K562 (cell line): ENCODE results near the gene GPRIN2. TPM values are rescaled to one million over a fixed set of nuclear protein-coding genes. Genes with fewer than 3 reads are reported as not detected.
A peak's percentile ranks its signal among the peaks of the same experiment; 100 is the strongest.

Experiments
- ATAC-seq: fragments of 200-7000 bp; cut with Tn5 transposase; 3 replicates; pipeline ENCODE4 v1.9.1; 2020; ENCODE audit warnings: moderate library complexity
- BruUV-seq: library from RNA; stranded (reverse); fragments of 400-500 nt; replicated peaks from 2 replicates; lab custom pipeline; 2021; lab: Mats Ljungman, UMichigan
- CTCF ChIA-PET: fragments of 300-600 bp; formaldehyde crosslinking; extraction: SDS; loops from one replicate; lab custom pipeline; 2021; ENCODE audit warnings: low intra/inter-chr PET ratio; lab: Yijun Ruan, JAX
- POLR2A ChIA-PET: fragments of 300-600, 350-650 bp; sonication (Branson Sonifier 250); formaldehyde crosslinking; extraction: SDS; loops from one replicate; lab custom pipeline; 2021; ENCODE audit warnings: antibody characterized with exemption, inconsistent platforms; lab: Yijun Ruan, JAX
- DNase-seq, 4 experiments: peaks; one replicate each; pipeline versions ENCODE4 v3.0.0 to v3.0.0-alpha.2; 2011 to 2018; ENCODE audit warnings: low spot score in 3 of 4, mixed read lengths in 3 of 4; ENCODE audit errors: extremely low read depth in 1 of 4
- FAIRE-seq: peaks from 2 replicates; lab custom pipeline; 2011; peaks lifted over from hg19 to GRCh38; lab: Jason Lieb, UNC
- H2AFZ ChIP-seq: 2 replicates; pipeline ENCODE4 v1.6.0; 2011; ENCODE audit warnings: low read depth, low read length, control low read depth, inconsistent platforms
- H3K27ac ChIP-seq: fragments of 200-600 bp; 3 replicates; pipeline ENCODE4 v1.8.0; 2011; ENCODE audit warnings: low read depth, mild to moderate bottlenecking, control low read depth, inconsistent platforms, low read length, moderate library complexity, mixed read lengths; ENCODE audit errors: extremely low read depth
- H3K27me3 ChIP-seq, 2 experiments: fragments of 300-600 bp in 1 of 2; 2 replicates in 1 of 2; 3 replicates in 1 of 2; pipeline versions ENCODE4 v1.6.0 to v1.8.0; 2011; ENCODE audit warnings: inconsistent platforms in 2 of 2, low read length in 2 of 2, mild to moderate bottlenecking in 1 of 2, mixed read lengths in 1 of 2, moderate library complexity in 1 of 2; ENCODE audit not compliant: control insufficient read depth in 2 of 2, insufficient read depth in 2 of 2
- H3K36me3 ChIP-seq: fragments of 300-600 bp; 3 replicates; pipeline ENCODE4 v1.8.0; 2011; ENCODE audit warnings: mild to moderate bottlenecking, low read length, inconsistent platforms; ENCODE audit not compliant: control insufficient read depth, insufficient read depth
- H3K4me1 ChIP-seq, 2 experiments: fragments of 200-600 bp in 1 of 2; replicated peaks in 1 of 2; 2 replicates in 1 of 2; 3 replicates in 1 of 2; pipeline versions ENCODE4 v1.5.1 to v1.8.0; 2011; ENCODE audit warnings: inconsistent platforms in 2 of 2, low read length in 2 of 2, mild to moderate bottlenecking in 1 of 2, mixed read lengths in 1 of 2, moderate library complexity in 1 of 2; ENCODE audit not compliant: control insufficient read depth in 2 of 2, insufficient read depth in 2 of 2
- H3K4me2 ChIP-seq: 2 replicates; pipeline ENCODE4 v1.6.1; 2011; ENCODE audit warnings: low read length, control low read depth, inconsistent platforms, mixed read lengths; ENCODE audit not compliant: insufficient read depth
- H3K4me3 ChIP-seq: fragments of 200-600 bp; sonication (generic), shearing (Covaris generic); 2 replicates; pipeline ENCODE4 v1.5.1; 2016; ENCODE audit warnings: control low read depth, inconsistent platforms
- H3K79me2 ChIP-seq: fragments of 200-600 bp; 3 replicates; pipeline ENCODE4 v1.8.0; 2011; ENCODE audit warnings: low read length, inconsistent platforms; ENCODE audit not compliant: control insufficient read depth, insufficient read depth
- H3K9ac ChIP-seq, 2 experiments: 2 replicates each; pipeline versions ENCODE4 v1.6.0 to v1.6.1; 2011; ENCODE audit warnings: low read depth in 2 of 2, low read length in 2 of 2, control low read depth in 1 of 2, inconsistent platforms in 1 of 2, mild to moderate bottlenecking in 1 of 2, mixed read lengths in 1 of 2; ENCODE audit not compliant: insufficient read depth in 1 of 2
- H3K9me1 ChIP-seq: one replicate; pipeline ENCODE4 v1.6.0; 2011; ENCODE audit warnings: inconsistent platforms, mild to moderate bottlenecking, low read length, moderate library complexity; ENCODE audit not compliant: control insufficient read depth, insufficient read depth
- H3K9me3 ChIP-seq: replicated peaks from 2 replicates; pipeline ENCODE4 v1.5.1; 2011; ENCODE audit warnings: low read depth, low read length, inconsistent platforms; ENCODE audit not compliant: control insufficient read depth, insufficient read depth
- H4K20me1 ChIP-seq: replicated peaks from 2 replicates; pipeline ENCODE4 v1.6.1; 2011; ENCODE audit warnings: low read length, inconsistent platforms, mixed read lengths; ENCODE audit not compliant: control insufficient read depth, insufficient read depth
- ATF4 ChIP-seq: fragments of 450-650 bp; formaldehyde crosslinking; IDR thresholded peaks from 2 replicates; pipeline ENCODE4 v1.4.0; 2022; ENCODE audit warnings: mild to moderate bottlenecking, moderate library complexity
- CHCHD3 ChIP-seq: fragments of 250-450 bp; sonication (Bioruptor Pico); IDR thresholded peaks from 2 replicates; pipeline ENCODE4 v2.1.2; 2022; ENCODE audit warnings: mild to moderate bottlenecking
- NFXL1 ChIP-seq: fragments of 450-650 bp; formaldehyde crosslinking; IDR thresholded peaks from 2 replicates; pipeline ENCODE4 v1.4.0; 2021; ENCODE audit warnings: mild to moderate bottlenecking
- SFPQ ChIP-seq: fragments of 200-400 bp; formaldehyde crosslinking; IDR thresholded peaks from 2 replicates; pipeline ENCODE4 v1.6.1; 2017; ENCODE audit warnings: mild to moderate bottlenecking, low read depth, low read length, moderate library complexity
- SRSF1 ChIP-seq: fragments of 200-400 bp; formaldehyde crosslinking; IDR thresholded peaks from 2 replicates; pipeline ENCODE4 v1.6.1; 2017; ENCODE audit warnings: mild to moderate bottlenecking, low read depth, low read length, moderate library complexity
- STAG1 ChIP-seq: sonication (generic); formaldehyde crosslinking; IDR thresholded peaks from 2 replicates; pipeline ENCODE4 v1.5.0; 2020; ENCODE audit warnings: missing genetic modification reagents, borderline replicate concordance
- STAT6 ChIP-seq: sonication (generic); formaldehyde crosslinking; IDR thresholded peaks from 2 replicates; pipeline ENCODE4 v1.8.1; 2023; ENCODE audit warnings: mild to moderate bottlenecking, missing genetic modification reagents
- TEAD4 ChIP-seq, 2 experiments: sonication (generic) in 1 of 2; formaldehyde crosslinking in 1 of 2; IDR thresholded peaks; 2 replicates each; pipeline versions ENCODE4 v1.6.1 to v1.8.0; 2012 to 2022; ENCODE audit warnings: borderline replicate concordance in 1 of 2, inconsistent platforms in 1 of 2, low read length in 1 of 2, mild to moderate bottlenecking in 1 of 2, missing genetic modification reagents in 1 of 2
- ZNF408 ChIP-seq: fragments of 250-450 bp; sonication (Bioruptor Pico); IDR thresholded peaks from 2 replicates; pipeline ENCODE4 v1.4.0; 2020; ENCODE audit warnings: low read depth, mild to moderate bottlenecking, moderate library complexity
- ZNF778 ChIP-seq: fragments of 450-650 bp; formaldehyde crosslinking; IDR thresholded peaks from 2 replicates; pipeline ENCODE4 v1.4.0; 2020; ENCODE audit warnings: mild to moderate bottlenecking, moderate library complexity
- WGBS: fragments of 100-300 bp; shearing (Covaris generic); methylation state at CpG from one replicate; pipeline ENCODE4 v1.1.6; 2016; ENCODE audit warnings: low coverage, mixed read lengths; ENCODE audit not compliant: insufficient coverage; ENCODE audit errors: missing lambda C conversion rate; 5-methylcytosine and 5-hydroxymethylcytosine counted together
- in situ Hi-C: fragments of 300-500 bp; cut with MboI; formaldehyde crosslinking; loops from 4 replicates; pipeline ENCODE4 v1.15.0; 2018; ENCODE audit warnings: inconsistent platforms, mixed read lengths
- intact Hi-C: fragments of 100-400 bp; cut with micrococcal nuclease; formaldehyde crosslinking; loops from 2 replicates; pipeline ENCODE4 v1.14.2; 2022
- polyA plus RNA-seq, 8 experiments: library from polyadenylated mRNA; depleted of rRNA in 4 of 8; stranded (reverse) in 5 of 8; unstranded in 3 of 8; fragments of >200 nt; fragmentation: Nextera tagmentation in 2 of 8; fragmentation: Illumina TruSeq in 1 of 8; extraction: Ambion mirVana in 2 of 8; extraction: Trizol in 1 of 8; gene quantifications; 2 replicates each; pipeline versions ENCODE4 v1.2.1 to v1.2.3, GENCODE V29; 2011 to 2014; ENCODE audit warnings: inconsistent platforms in 1 of 8, missing spikeins in 1 of 8
- total RNA-seq, 7 experiments: library from RNA; depleted of rRNA in 6 of 7; stranded (reverse); fragments of >200 nt in 6 of 7; fragmentation: Illumina TruSeq in 2 of 7; extraction: Trizol in 2 of 7; gene quantifications; 2 replicates each; pipeline versions ENCODE4 v1.2.1 to v1.2.3, GENCODE V29; 2011 to 2021; ENCODE audit warnings: low replicate concordance in 1 of 7

GPRIN2 gene
- total and polyA plus RNA-seq, 9 of the 15 experiments (the other 6 are each of a cell fraction or from before 2014, with no cell fraction given), result not detected

- TF ChIP-seq SRSF1 (no peak), NFXL1 (CRISPR knock-in tag) (no peak), TEAD4 (IDR thresholded peaks at IDR 0.05; ENCODE audit: low read length) (no peak), TEAD4 (CRISPR knock-in tag; IDR thresholded peaks at IDR 0.05; ENCODE audit: borderline replicate concordance) (no peak)
Measured at GRCh38 chr10:46551701-46552525, 4.5 kb downstream of the GPRIN2 start (continued).

GRCh38 chr10:46550795-46551700 lies 5.4 kb downstream of the GPRIN2 start:
- no TSS peak for BruUV-seq
- Histone ChIP-seq H3K4me3 (no peak overlapping the region), H4K20me1 (peaks cover 62% of the 10 kb centered on the region), H3K27me3 (peaks cover 49 to 96% of the 10 kb centered on the region in 2 experiments; a peak in 4 of 5 replicates), H3K9me3 (no peaks in the 10 kb centered on the region), H3K36me3 (no peaks in the 10 kb centered on the region), H3K27ac (no peak overlapping the region), H3K4me1 (peaks cover 7 to 27% of the 10 kb centered on the region in 2 experiments; a peak in 4 of 5 replicates), H3K9ac (peak overlapping the region in 1 of 2 experiments; percentile 2; a peak in 2 of 4 replicates), H2AFZ (no peak overlapping the region), H3K4me2 (no peak overlapping the region), H3K9me1 (no peaks in the 10 kb centered on the region), H3K79me2 (no peaks in the 10 kb centered on the region)
- ChIA-PET POLR2A (interaction anchor here (0.6 to 1.9 kb wide), 7 partner anchors 7 to 1602 kb away, joined by 3 to 6 read pairs (median 5); no protein-coding TSS in a partner anchor), CTCF (no interaction called here)
- DNase-seq, result peak; percentile 59 to 89 (median 78)
- peak; percentile 30 for ATAC-seq
- intact Hi-C loops (no loop called here), in situ Hi-C loops (no loop called here)
- peak; percentile 67 for FAIRE-seq
- 1% methylated on average over 8 of the region's 8 CpGs for WGBS
- TF ChIP-seq CHCHD3, result no peak
- no peak for TF ChIP-seq ZNF408 (CRISPR knock-in tag)
- no peak for TF ChIP-seq ZNF778 (CRISPR knock-in tag)
- TF ChIP-seq SFPQ, result no peak
- TF ChIP-seq STAT6 (CRISPR knock-in tag), result no peak
- TF ChIP-seq STAG1 (CRISPR knock-in tag), result no peak
- TF ChIP-seq ATF4 (CRISPR knock-in tag), result peak; percentile 46; the same call in 1 of the 2 replicates
